DND-41 (cell line): ENCODE results near the gene RBFA.

ENCODE experiments used
- CTCF ChIP-seq: IDR thresholded peaks from 2 replicates; pipeline ENCODE4 v1.5.1; 2012; ENCODE audit warnings: borderline replicate concordance, low read length, moderate library complexity, mild to moderate bottlenecking; ENCODE audit not compliant: poor library complexity, severe bottlenecking; ENCODE audit errors: extremely low read depth
- EZH2 ChIP-seq: IDR thresholded peaks from 3 replicates; pipeline ENCODE4 v1.6.1; 2012; ENCODE audit warnings: borderline replicate concordance, low read depth, mild to moderate bottlenecking, moderate library complexity, low read length, inconsistent platforms; ENCODE audit not compliant: severe bottlenecking

GRCh38 chr18:80042785-80043184 lies 8.6 kb downstream of the RBFA start:
- TF ChIP-seq CTCF (no peak), EZH2 (no peak)
